GM19099 (cell line): ENCODE measurements around the gene CATSPERD.

ENCODE experiments used
- POLR2A ChIP-seq: IDR thresholded peaks from 3 replicates; pipeline ENCODE4 v1.6.1; 2011; ENCODE audit warnings: low read depth; ENCODE audit not compliant: insufficient read length; ENCODE audit errors: extremely low read depth

Gene CATSPERD

GRCh38 chr19:5719961-5720790, at the start of gene CATSPERD, which contains the start of gene LONP1:
TSS of gene CATSPERD (plus strand) at chr19:5720637. CDS start at chr19:5720738, 101 bp downstream.
TSS of gene LONP1 (minus strand) at chr19:5720146. CDS start at chr19:5720132, 14 bp downstream.
- peak; percentile 91 for TF ChIP-seq POLR2A

GRCh38 chr19:5671600-5671999, 48.8 kb upstream of the CATSPERD start:
- TF ChIP-seq POLR2A, result no peak

GRCh38 chr19:5672708-5673459, 47.6 kb upstream of the CATSPERD start:
- no peak for TF ChIP-seq POLR2A

- no peak for TF ChIP-seq POLR2A
Observed at GRCh38 chr19:5673752-5674151, 46.7 kb upstream of the CATSPERD start.

GRCh38 chr19:5674714-5675113, 45.7 kb upstream of the CATSPERD start:
- no peak for TF ChIP-seq POLR2A

GRCh38 chr19:5676105-5676771, 44.2 kb upstream of the CATSPERD start:
- TF ChIP-seq POLR2A, result no peak

GRCh38 chr19:5676772-5677105, 43.7 kb upstream of the CATSPERD start:
- TF ChIP-seq POLR2A, result no peak

- no peak for TF ChIP-seq POLR2A
Observed at GRCh38 chr19:5677136-5677535, 43.3 kb upstream of the CATSPERD start.

- TF ChIP-seq POLR2A, result no peak
Observed at GRCh38 chr19:5677580-5677979, 42.9 kb upstream of the CATSPERD start.

- no peak for TF ChIP-seq POLR2A
Observed at GRCh38 chr19:5678071-5678718, 42.2 kb upstream of the CATSPERD start.

GRCh38 chr19:5679289-5680083, 41.0 kb upstream of the CATSPERD start:
- no peak for TF ChIP-seq POLR2A

GRCh38 chr19:5680084-5680436, 40.4 kb upstream of the CATSPERD start:
- no peak for TF ChIP-seq POLR2A

GRCh38 chr19:5680437-5681368, 39.7 kb upstream of the CATSPERD start, which contains the start of the genes HSD11B1L and MICOS13:
TSS of gene HSD11B1L (plus strand) at chr19:5681027. CDS start at chr19:5684833, 3,806 bp downstream.
TSS of gene MICOS13 (minus strand) at chr19:5680516. CDS start at chr19:5680486, 30 bp downstream.
- peak; percentile 83 for TF ChIP-seq POLR2A
